K562 (cell line): ENCODE measurements around the gene FGL2. TPM values are rescaled to one million over a fixed set of nuclear protein-coding genes. Genes with fewer than 3 reads are reported as not detected.
"Not testable (repeated sequence)": the region's sequence is repeated elsewhere in the genome, so short reads cannot be mapped to it uniquely, and the experiment has no call there.

Source experiments
- ATAC-seq: fragments of 200-7000 bp; cut with Tn5 transposase; 3 replicates; pipeline ENCODE4 v1.9.1; 2020; ENCODE audit warnings: moderate library complexity
- BruUV-seq: library from RNA; stranded (reverse); fragments of 400-500 nt; replicated peaks from 2 replicates; lab custom pipeline; 2021; lab: Mats Ljungman, UMichigan
- CTCF ChIA-PET: fragments of 300-600 bp; formaldehyde crosslinking; extraction: SDS; loops from one replicate; lab custom pipeline; 2021; ENCODE audit warnings: low intra/inter-chr PET ratio; lab: Yijun Ruan, JAX
- POLR2A ChIA-PET: fragments of 300-600, 350-650 bp; sonication (Branson Sonifier 250); formaldehyde crosslinking; extraction: SDS; loops from one replicate; lab custom pipeline; 2021; ENCODE audit warnings: antibody characterized with exemption, inconsistent platforms; lab: Yijun Ruan, JAX
- DNase-seq, 4 experiments: peaks; one replicate each; pipeline versions ENCODE4 v3.0.0 to v3.0.0-alpha.2; 2011 to 2018; ENCODE audit warnings: low spot score in 3 of 4, mixed read lengths in 3 of 4; ENCODE audit errors: extremely low read depth in 1 of 4
- FAIRE-seq: peaks from 2 replicates; lab custom pipeline; 2011; peaks lifted over from hg19 to GRCh38; lab: Jason Lieb, UNC
- H2AFZ ChIP-seq: 2 replicates; pipeline ENCODE4 v1.6.0; 2011; ENCODE audit warnings: low read depth, low read length, control low read depth, inconsistent platforms
- H3K27ac ChIP-seq: fragments of 200-600 bp; 3 replicates; pipeline ENCODE4 v1.8.0; 2011; ENCODE audit warnings: low read depth, mild to moderate bottlenecking, control low read depth, inconsistent platforms, low read length, moderate library complexity, mixed read lengths; ENCODE audit errors: extremely low read depth
- H3K27me3 ChIP-seq, 2 experiments: fragments of 300-600 bp in 1 of 2; 2 replicates in 1 of 2; 3 replicates in 1 of 2; pipeline versions ENCODE4 v1.6.0 to v1.8.0; 2011; ENCODE audit warnings: inconsistent platforms in 2 of 2, low read length in 2 of 2, mild to moderate bottlenecking in 1 of 2, mixed read lengths in 1 of 2, moderate library complexity in 1 of 2; ENCODE audit not compliant: control insufficient read depth in 2 of 2, insufficient read depth in 2 of 2
- H3K36me3 ChIP-seq: fragments of 300-600 bp; 3 replicates; pipeline ENCODE4 v1.8.0; 2011; ENCODE audit warnings: mild to moderate bottlenecking, low read length, inconsistent platforms; ENCODE audit not compliant: control insufficient read depth, insufficient read depth
- H3K4me1 ChIP-seq, 2 experiments: fragments of 200-600 bp in 1 of 2; replicated peaks in 1 of 2; 2 replicates in 1 of 2; 3 replicates in 1 of 2; pipeline versions ENCODE4 v1.5.1 to v1.8.0; 2011; ENCODE audit warnings: inconsistent platforms in 2 of 2, low read length in 2 of 2, mild to moderate bottlenecking in 1 of 2, mixed read lengths in 1 of 2, moderate library complexity in 1 of 2; ENCODE audit not compliant: control insufficient read depth in 2 of 2, insufficient read depth in 2 of 2
- H3K4me2 ChIP-seq: 2 replicates; pipeline ENCODE4 v1.6.1; 2011; ENCODE audit warnings: low read length, control low read depth, inconsistent platforms, mixed read lengths; ENCODE audit not compliant: insufficient read depth
- H3K4me3 ChIP-seq: fragments of 200-600 bp; sonication (generic), shearing (Covaris generic); 2 replicates; pipeline ENCODE4 v1.5.1; 2016; ENCODE audit warnings: control low read depth, inconsistent platforms
- H3K79me2 ChIP-seq: fragments of 200-600 bp; 3 replicates; pipeline ENCODE4 v1.8.0; 2011; ENCODE audit warnings: low read length, inconsistent platforms; ENCODE audit not compliant: control insufficient read depth, insufficient read depth
- H3K9ac ChIP-seq, 2 experiments: 2 replicates each; pipeline versions ENCODE4 v1.6.0 to v1.6.1; 2011; ENCODE audit warnings: low read depth in 2 of 2, low read length in 2 of 2, control low read depth in 1 of 2, inconsistent platforms in 1 of 2, mild to moderate bottlenecking in 1 of 2, mixed read lengths in 1 of 2; ENCODE audit not compliant: insufficient read depth in 1 of 2
- H3K9me1 ChIP-seq: one replicate; pipeline ENCODE4 v1.6.0; 2011; ENCODE audit warnings: inconsistent platforms, mild to moderate bottlenecking, low read length, moderate library complexity; ENCODE audit not compliant: control insufficient read depth, insufficient read depth
- H3K9me3 ChIP-seq: replicated peaks from 2 replicates; pipeline ENCODE4 v1.5.1; 2011; ENCODE audit warnings: low read depth, low read length, inconsistent platforms; ENCODE audit not compliant: control insufficient read depth, insufficient read depth
- H4K20me1 ChIP-seq: replicated peaks from 2 replicates; pipeline ENCODE4 v1.6.1; 2011; ENCODE audit warnings: low read length, inconsistent platforms, mixed read lengths; ENCODE audit not compliant: control insufficient read depth, insufficient read depth
- OTX1 ChIP-seq: fragments of 450-650 bp; formaldehyde crosslinking; IDR thresholded peaks from 2 replicates; pipeline ENCODE4 v1.4.0; 2022; ENCODE audit warnings: mild to moderate bottlenecking
- WGBS: fragments of 100-300 bp; shearing (Covaris generic); methylation state at CpG from one replicate; pipeline ENCODE4 v1.1.6; 2016; ENCODE audit warnings: low coverage, mixed read lengths; ENCODE audit not compliant: insufficient coverage; ENCODE audit errors: missing lambda C conversion rate; 5-methylcytosine and 5-hydroxymethylcytosine counted together
- in situ Hi-C: fragments of 300-500 bp; cut with MboI; formaldehyde crosslinking; loops from 4 replicates; pipeline ENCODE4 v1.15.0; 2018; ENCODE audit warnings: inconsistent platforms, mixed read lengths
- intact Hi-C: fragments of 100-400 bp; cut with micrococcal nuclease; formaldehyde crosslinking; loops from 2 replicates; pipeline ENCODE4 v1.14.2; 2022
- polyA plus RNA-seq, 8 experiments: library from polyadenylated mRNA; depleted of rRNA in 4 of 8; stranded (reverse) in 5 of 8; unstranded in 3 of 8; fragments of >200 nt; fragmentation: Nextera tagmentation in 2 of 8; fragmentation: Illumina TruSeq in 1 of 8; extraction: Ambion mirVana in 2 of 8; extraction: Trizol in 1 of 8; gene quantifications; 2 replicates each; pipeline versions ENCODE4 v1.2.1 to v1.2.3, GENCODE V29; 2011 to 2014; ENCODE audit warnings: inconsistent platforms in 1 of 8, missing spikeins in 1 of 8
- total RNA-seq, 7 experiments: library from RNA; depleted of rRNA in 6 of 7; stranded (reverse); fragments of >200 nt in 6 of 7; fragmentation: Illumina TruSeq in 2 of 7; extraction: Trizol in 2 of 7; gene quantifications; 2 replicates each; pipeline versions ENCODE4 v1.2.1 to v1.2.3, GENCODE V29; 2011 to 2021; ENCODE audit warnings: low replicate concordance in 1 of 7

Gene FGL2
- total and polyA plus RNA-seq, 9 of the 15 experiments (the other 6 are each of a cell fraction or from before 2014, with no cell fraction given), result 0.11 TPM; not detected in 8

DNA sequence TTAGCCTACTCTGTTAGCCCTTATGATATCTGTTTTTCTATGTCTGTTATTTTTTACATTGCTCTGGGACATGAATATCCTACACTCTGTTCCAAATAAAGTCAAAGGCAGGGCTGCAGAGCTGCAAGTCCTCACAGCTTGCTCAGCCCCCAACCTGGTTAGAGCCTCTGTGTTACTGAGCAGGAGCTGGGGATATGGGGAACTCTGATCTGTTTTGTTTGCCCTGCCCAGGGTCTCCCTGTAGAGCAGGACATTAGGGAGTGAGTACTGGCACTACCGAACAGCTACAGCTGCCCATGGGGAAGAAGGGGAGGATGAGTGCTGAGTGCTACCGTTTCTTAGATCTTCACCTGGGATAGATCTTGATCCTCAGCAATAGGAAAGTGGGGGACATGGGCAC lies 32.8 kb upstream of the FGL2 start:
- ChIA-PET POLR2A (interaction anchor here (0.6 kb wide), 1 partner anchor 405 kb away, joined by 3 read pairs; no protein-coding TSS in a partner anchor), CTCF (no interaction called here)
- Histone ChIP-seq H3K9me3 (no peaks in the 10 kb centered on the region), H3K79me2 (no peaks in the 10 kb centered on the region), H3K27ac (no peak overlapping the region), H2AFZ (no peak overlapping the region), H3K4me2 (no peak overlapping the region), H3K9ac (no peak overlapping the region), H3K27me3 (peaks cover 4 to 14% of the 10 kb centered on the region in 2 experiments; a peak in 4 of 5 replicates), H3K36me3 (no peaks in the 10 kb centered on the region), H3K4me3 (no peak overlapping the region), H3K9me1 (no peaks in the 10 kb centered on the region), H3K4me1 (no peaks in the 10 kb centered on the region), H4K20me1 (no peaks in the 10 kb centered on the region)
- 3% methylated on average over 2 of the region's 2 CpGs for WGBS
- in situ Hi-C loops, result loop anchor here (25.0 kb wide), 1 partner anchor 595 kb away; the partner anchor contains the start of gene POMZP3
- DNase-seq (no peak), ATAC-seq (no peak), FAIRE-seq (no peak)
- BruUV-seq, result no TSS peak
- no peak for TF ChIP-seq OTX1 (CRISPR knock-in tag)
- intact Hi-C loops, result no loop called here

DNA sequence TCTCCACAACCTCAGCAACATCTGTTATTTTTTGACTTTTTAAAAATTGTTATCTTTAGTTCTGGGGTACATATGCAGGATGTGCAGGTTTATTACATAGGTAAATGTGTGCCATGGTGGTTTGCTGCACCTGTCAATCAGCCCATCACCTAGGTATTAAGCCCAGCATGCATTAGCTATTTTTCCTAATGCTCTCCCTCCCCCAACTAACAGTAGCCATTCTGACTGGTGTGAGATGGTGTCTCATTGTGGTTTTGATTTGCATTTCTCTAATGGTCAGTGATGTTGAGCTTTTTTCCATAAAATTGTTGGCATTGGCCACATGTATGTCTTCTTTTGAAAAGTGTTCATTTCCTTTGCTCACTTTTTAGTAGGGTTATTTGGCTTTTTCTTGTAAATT lies 29.2 kb upstream of the FGL2 start:
- in situ Hi-C loops, result loop anchor here (25.0 kb wide), 1 partner anchor 591 kb away; the partner anchor contains the start of gene POMZP3
- H3K79me2 ChIP-seq, FAIRE-seq, H3K9me3 ChIP-seq, H3K36me3 ChIP-seq, CTCF ChIA-PET, ATAC-seq, H4K20me1 ChIP-seq, intact Hi-C loops, H3K9ac ChIP-seq, H3K4me3 ChIP-seq, H3K4me2 ChIP-seq, H3K27me3 ChIP-seq, BruUV-seq, H3K4me1 ChIP-seq, H3K27ac ChIP-seq, POLR2A ChIA-PET, H3K9me1 ChIP-seq, H2AFZ ChIP-seq, DNase-seq: not testable (repeated sequence)
